Muscle of leg (tissue), 11 donors: Measurements from ENCODE around the gene MRPL1. TPM values are rescaled to one million over a fixed set of nuclear protein-coding genes. Genes with fewer than 3 reads are reported as not detected.
"Not testable (repeated sequence)": the region's sequence is repeated elsewhere in the genome, so short reads cannot be mapped to it uniquely, and the experiment has no call there.

Source experiments
- DNase-seq: peaks from one replicate; pipeline ENCODE4 v3.0.0; 2013
- H3K27ac ChIP-seq: one replicate; pipeline ENCODE4 v1.5.1; 2013; ENCODE audit warnings: mild to moderate bottlenecking, low read length, control low read depth
- H3K27me3 ChIP-seq: one replicate; pipeline ENCODE4 v1.6.1; 2013; ENCODE audit warnings: low read length; ENCODE audit not compliant: control insufficient read depth, insufficient read depth
- H3K36me3 ChIP-seq: one replicate; pipeline ENCODE4 v1.6.1; 2013; ENCODE audit warnings: low read length; ENCODE audit not compliant: control insufficient read depth, insufficient read depth
- H3K4me1 ChIP-seq: one replicate; pipeline ENCODE4 v1.6.1; 2013; ENCODE audit warnings: low read length; ENCODE audit not compliant: control insufficient read depth, insufficient read depth
- H3K4me3 ChIP-seq: one replicate; pipeline ENCODE4 v1.5.1; 2013; ENCODE audit warnings: low read length, control low read depth
- H3K9me3 ChIP-seq: replicated peaks from 2 replicates; pipeline ENCODE4 v1.6.1; 2013; ENCODE audit warnings: low read depth, low read length; ENCODE audit not compliant: control insufficient read depth
- WGBS: methylation state at CpG from one replicate; pipeline ENCODE4 v1.1.5; 2013; ENCODE audit warnings: missing lambda C conversion rate; ENCODE audit not compliant: insufficient coverage; 5-methylcytosine and 5-hydroxymethylcytosine counted together
- polyA plus RNA-seq, 8 donors: library from polyadenylated mRNA; unstranded; fragments of 120-200 nt; gene quantifications; one replicate each; pipeline versions ENCODE4 v1.2.1 to v1.2.3, GENCODE V29; 2013; ENCODE audit warnings: inconsistent platforms in 1 of 8, low replicate concordance in 1 of 8; ENCODE audit not compliant: insufficient read length in 8 of 8, insufficient read depth in 1 of 8
- total RNA-seq: library from RNA; stranded (reverse); fragments of 120-200 nt; gene quantifications from one replicate; pipeline ENCODE4 v1.2.4, GENCODE V29; 2013

The MRPL1 gene
- total and polyA plus RNA-seq, 9 donors, result 55.2 to 65.3 (median 61.9) TPM

DNA sequence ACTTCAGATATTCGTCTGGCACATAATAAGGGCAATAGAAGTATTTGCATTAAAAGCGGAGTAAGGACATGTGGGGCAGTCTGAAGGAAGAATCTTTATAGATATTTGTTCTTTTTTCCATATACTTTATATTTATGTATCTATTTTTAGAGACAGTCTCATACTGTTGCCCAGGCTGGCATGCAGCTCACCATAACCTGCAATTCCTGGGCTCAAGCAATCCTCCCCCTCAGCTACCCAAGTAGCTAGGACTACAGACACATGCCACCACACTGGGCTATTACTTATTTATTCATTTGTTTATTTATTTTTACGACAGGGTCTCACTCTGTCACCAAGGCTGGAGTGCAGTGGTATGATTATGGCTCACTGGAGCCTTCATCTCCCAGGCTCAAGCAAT, 16.7 kb upstream of the MRPL1 start:
- no peak overlapping the region for H3K4me3 ChIP-seq
- H3K36me3 ChIP-seq, result no peaks in the 10 kb centered on the region
- WGBS, result no CpG with 5 or more reads among the region's 3 CpGs
- no peak for DNase-seq
- H3K9me3 ChIP-seq, result no peaks in the 10 kb centered on the region
- H3K27ac ChIP-seq, result no peak overlapping the region
- H3K27me3 ChIP-seq, result no peaks in the 10 kb centered on the region
- H3K4me1 ChIP-seq, result no peaks in the 10 kb centered on the region

DNA sequence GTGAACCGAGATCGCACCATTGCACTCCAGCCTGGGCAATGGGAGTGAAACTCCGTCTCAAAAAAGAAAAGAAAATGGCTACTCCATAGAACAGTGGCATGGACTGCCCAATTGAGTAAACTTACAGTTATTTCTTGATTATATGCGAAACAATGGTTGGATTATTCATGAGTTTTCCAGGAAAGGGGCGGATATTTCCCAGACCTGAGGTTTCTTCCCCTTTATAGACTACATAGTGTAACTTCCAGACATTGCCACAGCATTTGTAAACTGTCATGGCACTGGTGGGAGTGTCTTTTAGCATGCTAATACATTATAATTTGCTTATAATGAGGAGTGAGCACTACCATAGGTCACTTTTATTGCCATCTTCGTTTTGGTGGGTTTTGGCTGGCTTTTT, 14.1 kb upstream of the MRPL1 start:
- no peak overlapping the region for H3K27ac ChIP-seq
- H3K4me1 ChIP-seq, result no peaks in the 10 kb centered on the region
- H3K9me3 ChIP-seq, result no peaks in the 10 kb centered on the region
- DNase-seq, result no peak
- WGBS, result 100% methylated on average over 2 of the region's 6 CpGs
- H3K4me3 ChIP-seq, result no peak overlapping the region
- no peaks in the 10 kb centered on the region for H3K27me3 ChIP-seq
- H3K36me3 ChIP-seq, result no peaks in the 10 kb centered on the region

DNA sequence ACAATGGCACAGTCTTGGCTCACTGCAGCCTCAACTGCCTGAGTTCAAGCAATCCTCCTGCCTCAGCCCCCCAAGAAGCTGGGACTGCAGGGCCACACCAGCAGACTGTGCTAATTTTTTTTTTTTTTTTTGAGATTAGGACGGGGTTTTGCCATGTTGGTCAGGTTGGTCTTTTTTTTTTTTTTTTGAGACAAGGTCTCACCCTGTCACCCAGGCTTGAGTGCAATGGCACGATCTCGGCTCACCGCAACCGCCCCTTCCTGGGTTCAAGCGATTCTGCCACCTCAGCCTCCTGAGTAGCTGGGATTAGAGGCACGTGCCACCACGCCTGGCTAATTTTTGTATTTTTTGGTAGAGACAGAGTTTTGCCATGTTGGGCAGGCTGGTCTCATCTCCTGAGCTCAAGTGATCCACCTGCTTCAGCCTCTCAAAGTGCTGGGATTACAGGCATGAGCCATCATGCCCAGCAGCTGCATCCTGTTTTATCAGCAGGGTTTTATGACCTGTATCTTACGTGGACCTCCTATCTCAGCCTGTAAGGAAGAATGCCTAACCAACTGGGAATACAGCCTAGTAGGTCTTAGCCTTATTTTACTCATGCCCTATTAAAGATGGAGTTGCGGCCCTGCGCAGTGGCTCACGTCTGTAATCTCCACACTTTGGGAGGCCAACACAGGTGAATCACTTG, 13.2 kb upstream of the MRPL1 start:
- Histone ChIP-seq H3K36me3 (no peaks in the 10 kb centered on the region), H3K9me3 (no peaks in the 10 kb centered on the region), H3K27ac (no peak overlapping the region), H3K27me3 (no peaks in the 10 kb centered on the region), H3K4me3 (no peak overlapping the region), H3K4me1 (no peaks in the 10 kb centered on the region)
- DNase-seq, result no peak
- 84% methylated on average over 10 of the region's 12 CpGs for WGBS

DNA sequence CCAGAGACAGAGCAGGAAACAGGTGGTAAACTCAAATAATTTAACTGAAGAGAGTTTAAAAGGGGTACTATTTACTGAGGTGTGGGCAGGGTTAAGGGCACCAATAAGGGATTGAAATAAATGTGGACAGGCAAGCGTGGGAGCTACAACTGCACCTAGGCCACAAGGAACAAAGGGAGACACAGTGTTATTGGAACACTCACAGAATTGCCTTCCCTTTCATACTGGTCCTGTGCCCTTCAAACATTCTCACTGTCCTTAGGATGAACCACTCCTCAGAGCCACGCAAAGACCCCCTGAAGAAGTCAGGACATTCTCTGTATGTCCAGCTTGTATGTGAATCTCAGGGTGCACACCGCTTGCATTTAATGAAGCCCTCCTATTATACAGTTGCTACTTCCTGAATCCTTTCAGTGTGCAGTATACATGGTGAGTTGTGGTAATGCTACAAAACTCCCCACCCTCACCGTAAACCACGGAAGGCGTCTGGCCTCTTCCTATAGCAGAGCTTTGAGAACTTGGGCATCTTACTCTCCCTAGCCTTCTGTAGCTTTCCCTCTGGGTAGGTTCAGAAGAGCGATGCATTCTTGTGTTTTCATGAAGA, 9.6 kb upstream of the MRPL1 start:
- peak overlapping the region; percentile 6 for H3K27ac ChIP-seq
- H3K4me3 ChIP-seq, result no peak overlapping the region
- DNase-seq, result no peak
- H3K36me3 ChIP-seq, result no peaks in the 10 kb centered on the region
- H3K4me1 ChIP-seq, result peaks cover 2% of the 10 kb centered on the region
- no peaks in the 10 kb centered on the region for H3K27me3 ChIP-seq
- no peaks in the 10 kb centered on the region for H3K9me3 ChIP-seq
- WGBS, result no CpG with 5 or more reads among the region's 7 CpGs

DNA sequence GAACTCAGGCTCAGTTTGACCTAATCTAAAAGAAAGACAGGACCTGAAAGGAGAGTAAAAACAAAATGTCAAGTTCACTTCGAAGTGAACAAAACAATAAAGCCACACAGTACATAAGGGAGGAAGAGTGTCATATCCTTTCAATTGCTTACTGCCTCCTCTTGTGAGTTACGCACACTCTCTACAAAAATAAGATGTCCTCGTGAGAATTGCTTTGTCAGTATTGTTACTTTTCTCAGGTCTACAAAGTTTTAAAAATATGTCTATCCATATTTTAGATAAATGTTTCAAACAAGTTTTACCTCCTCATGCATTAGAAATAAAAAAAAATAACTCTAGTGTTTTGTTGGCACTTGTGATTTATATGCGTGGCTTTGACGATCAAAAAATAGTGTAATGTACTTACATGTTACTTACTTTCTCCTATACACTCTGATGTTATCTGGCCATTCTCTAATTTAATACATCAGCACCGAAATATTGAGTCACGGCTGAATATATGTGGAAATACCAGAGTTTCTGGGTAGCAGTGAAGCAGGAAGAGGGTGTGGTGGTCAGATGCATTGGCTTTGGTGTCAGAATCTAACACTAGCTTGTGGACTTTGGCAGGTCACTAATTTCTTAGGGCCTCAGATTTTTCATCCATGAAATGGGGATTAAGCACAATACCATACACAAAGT, 8.1 kb upstream of the MRPL1 start:
- no peak for DNase-seq

DNA sequence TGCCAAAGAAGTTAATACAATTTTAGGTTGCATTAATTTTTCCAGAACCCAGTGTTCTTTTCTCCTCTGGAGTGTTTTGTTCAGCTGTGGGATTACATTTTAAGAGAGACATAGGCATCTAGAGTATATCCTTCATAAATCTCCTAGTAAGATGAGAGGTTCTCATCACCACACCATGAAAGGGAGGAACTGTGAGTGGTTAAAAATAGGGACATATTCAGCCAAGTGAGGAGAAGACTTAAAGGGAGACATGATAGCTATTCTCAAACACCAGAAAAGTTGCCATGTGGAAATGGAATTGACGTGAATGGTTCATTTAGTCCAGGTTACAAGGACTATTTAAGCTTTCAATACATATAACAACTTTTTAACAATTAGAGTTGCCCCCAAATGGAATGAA, 6.5 kb upstream of the MRPL1 start:
- Histone ChIP-seq H3K27me3 (no peaks in the 10 kb centered on the region), H3K36me3 (no peaks in the 10 kb centered on the region), H3K9me3 (no peaks in the 10 kb centered on the region), H3K4me1 (peaks cover 2% of the 10 kb centered on the region), H3K4me3 (no peak overlapping the region), H3K27ac (no peak overlapping the region)
- DNase-seq, result no peak
- no CpG with 5 or more reads among the region's 1 CpG for WGBS

More for the DNA sequence above, 8.1 kb upstream of the MRPL1 start:
- WGBS, result no CpG with 5 or more reads among the region's 7 CpGs
- Histone ChIP-seq H3K4me1 (peaks cover 2% of the 10 kb centered on the region), H3K9me3 (no peaks in the 10 kb centered on the region), H3K4me3 (no peak overlapping the region), H3K36me3 (no peaks in the 10 kb centered on the region), H3K27ac (peak overlapping the region; percentile 77), H3K27me3 (no peaks in the 10 kb centered on the region)

DNA sequence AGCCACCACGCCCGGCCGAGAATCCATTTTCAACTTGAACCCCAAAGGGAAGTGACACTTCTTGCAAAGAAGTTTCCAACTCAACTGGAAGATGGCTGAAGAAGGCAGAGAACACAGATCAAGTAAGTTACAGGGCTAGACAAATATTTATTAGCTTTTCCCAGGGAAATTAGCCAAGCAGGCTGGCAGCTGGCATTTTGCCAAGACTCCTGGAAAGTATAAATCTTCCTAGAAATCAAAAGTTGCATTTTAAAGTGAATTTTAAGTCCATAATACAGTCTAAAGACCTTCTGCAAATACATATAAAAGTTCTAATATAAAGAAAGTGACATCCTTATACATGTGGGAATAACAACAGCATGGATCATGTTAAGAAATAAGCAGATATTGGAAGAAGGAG, 3.4 kb upstream of the MRPL1 start:
- Histone ChIP-seq H3K27ac (no peak overlapping the region), H3K9me3 (no peaks in the 10 kb centered on the region), H3K4me3 (no peak overlapping the region), H3K36me3 (no peaks in the 10 kb centered on the region), H3K27me3 (no peaks in the 10 kb centered on the region), H3K4me1 (peaks cover 2% of the 10 kb centered on the region)
- no peak for DNase-seq
- 100% methylated on average over 1 of the region's 3 CpGs for WGBS

DNA sequence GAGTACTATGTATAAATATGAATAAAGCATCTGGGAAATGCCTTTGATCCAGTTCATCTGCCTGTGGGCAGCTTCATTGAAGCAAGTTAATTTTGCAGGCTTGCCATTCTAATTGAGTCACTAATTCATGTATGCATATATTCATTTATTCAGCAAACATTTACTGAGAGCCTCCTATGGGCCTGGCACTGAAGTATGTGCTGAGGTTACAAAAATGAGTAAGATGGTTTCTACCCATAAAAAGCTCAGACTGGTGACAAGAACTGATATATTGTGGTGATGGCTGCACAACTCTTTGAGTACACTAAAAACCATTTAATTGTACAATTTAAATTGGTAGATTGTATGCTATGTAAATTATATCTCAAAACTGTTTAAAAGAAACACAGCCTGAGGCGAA, 1.1 kb upstream of the MRPL1 start:
- no peaks in the 10 kb centered on the region for H3K36me3 ChIP-seq
- H3K27ac ChIP-seq, result peak overlapping the region; percentile 100
- H3K4me3 ChIP-seq, result peak overlapping the region; percentile 66
- no CpG with 5 or more reads among the region's 1 CpG for WGBS
- no peak for DNase-seq
- H3K9me3 ChIP-seq, result no peaks in the 10 kb centered on the region
- no peaks in the 10 kb centered on the region for H3K27me3 ChIP-seq
- H3K4me1 ChIP-seq, result peaks cover 3% of the 10 kb centered on the region

DNA sequence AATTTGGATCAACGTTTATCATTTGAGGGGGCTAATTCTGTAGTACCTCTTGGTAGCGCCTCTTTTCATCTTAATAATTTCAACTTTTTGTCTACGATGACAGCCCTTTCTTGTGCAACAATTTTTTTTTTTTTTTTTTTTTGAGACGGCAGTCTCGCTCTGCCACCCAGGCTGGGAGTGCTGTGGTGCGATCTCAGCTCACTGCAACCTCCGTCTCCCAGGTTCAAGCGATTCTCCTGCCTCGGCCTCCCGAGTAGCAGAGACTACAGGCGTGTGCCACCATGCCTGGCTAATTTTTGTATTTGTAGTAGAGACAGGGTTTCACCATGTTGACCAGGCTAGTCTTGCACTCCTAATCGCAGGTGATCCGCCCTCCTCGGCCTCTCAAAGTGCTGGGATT, 711 bp downstream of the MRPL1 start:
- not testable (repeated sequence) for H3K36me3 ChIP-seq, H3K27me3 ChIP-seq, H3K4me1 ChIP-seq, DNase-seq, H3K9me3 ChIP-seq
- 16% methylated on average over 5 of the region's 14 CpGs for whole genome bisulfite sequencing
- peak overlapping the region; percentile 66 for H3K4me3 ChIP-seq
- H3K27ac ChIP-seq, result peak overlapping the region; percentile 100

DNA sequence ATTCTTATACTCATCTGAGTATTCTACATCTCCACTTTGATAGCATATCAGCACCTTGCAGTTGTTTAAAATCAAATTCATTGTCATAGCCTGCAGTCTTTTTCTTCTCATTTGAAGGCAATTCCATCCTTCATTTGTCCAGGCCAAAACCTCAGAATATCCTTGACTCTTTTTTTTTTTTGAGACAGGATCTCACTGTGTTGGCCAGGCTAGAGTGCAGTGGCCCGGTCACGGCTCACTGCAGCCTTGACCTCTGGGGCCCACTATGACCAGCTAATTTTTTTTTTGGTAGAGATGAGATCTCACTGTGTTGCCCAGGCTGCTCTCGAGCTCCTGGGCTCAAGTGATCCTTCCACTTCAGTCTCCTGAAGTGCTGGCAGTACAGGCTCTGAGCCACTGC, 2.6 kb downstream of the MRPL1 start:
- H3K9me3 ChIP-seq, result no peaks in the 10 kb centered on the region
- peaks cover 7% of the 10 kb centered on the region for H3K36me3 ChIP-seq
- no peak for DNase-seq
- 75% methylated on average over 1 of the region's 3 CpGs for WGBS
- no peak overlapping the region for H3K4me3 ChIP-seq
- no peaks in the 10 kb centered on the region for H3K27me3 ChIP-seq
- H3K27ac ChIP-seq, result no peak overlapping the region
- peaks cover 2% of the 10 kb centered on the region for H3K4me1 ChIP-seq
